ENCODE data around the gene ETV3. TPM values are rescaled to one million over a fixed set of nuclear protein-coding genes. Genes with fewer than 3 reads are reported as not detected.

The ETV3 gene
- total and polyA plus RNA-seq, 2 of the 13 experiments (the other 11 are each of a cell fraction or from before 2014, with no cell fraction given) = 4.2 to 5.8 TPM

GRCh38 chr1:157154940-157155514 lies 16.8 kb upstream of the ETV3 start (continued):
- TF ChIP-seq MTERF4 (CRISPR knock-in tag; IDR thresholded peaks at IDR 0.05) (no peak), MBD4 (IDR thresholded peaks at IDR 0.05; ENCODE audit: borderline replicate concordance, low read length) (no peak), CHCHD3 (CRISPR knock-in tag; IDR thresholded peaks at IDR 0.05) (no peak), ZNF780A (CRISPR knock-in tag; IDR thresholded peaks at IDR 0.05) (no peak), HOXD1 (CRISPR knock-in tag; IDR thresholded peaks at IDR 0.05) (0 out of 2 replicates have a peak, but pooled peaks have one; percentile 43), ZBTB25 (CRISPR knock-in tag; IDR thresholded peaks at IDR 0.05) (no peak), HMGXB3 (CRISPR knock-in tag; IDR thresholded peaks at IDR 0.05; ENCODE audit: borderline replicate concordance) (no peak), PHF8 (CRISPR knock-in tag; IDR thresholded peaks at IDR 0.05) (no peak), ZNF878 (CRISPR knock-in tag; IDR thresholded peaks at IDR 0.05) (peak; percentile 1; the same call in 1 of the 2 replicates), BHLHE40 (IDR thresholded peaks at IDR 0.05; ENCODE audit: low read length) (no peak), SNAPC2 (CRISPR knock-in tag; IDR thresholded peaks at IDR 0.05) (no peak), HNF1B (CRISPR knock-in tag; IDR thresholded peaks at IDR 0.05) (peak; percentile 69; the same call in 1 of the 2 replicates), MZF1 (CRISPR knock-in tag; IDR thresholded peaks at IDR 0.05; ENCODE audit: borderline replicate concordance) (no peak), PAF1 (CRISPR knock-in tag; IDR thresholded peaks at IDR 0.05) (no peak)
- TF ChIP-seq, protein P1, sequence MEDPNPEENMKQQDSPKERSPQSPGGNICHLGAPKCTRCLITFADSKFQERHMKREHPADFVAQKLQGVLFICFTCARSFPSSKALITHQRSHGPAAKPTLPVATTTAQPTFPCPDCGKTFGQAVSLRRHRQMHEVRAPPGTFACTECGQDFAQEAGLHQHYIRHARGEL (CRISPR knock-in tag; IDR thresholded peaks at IDR 0.05) = no peak
- TF ChIP-seq, protein P2, sequence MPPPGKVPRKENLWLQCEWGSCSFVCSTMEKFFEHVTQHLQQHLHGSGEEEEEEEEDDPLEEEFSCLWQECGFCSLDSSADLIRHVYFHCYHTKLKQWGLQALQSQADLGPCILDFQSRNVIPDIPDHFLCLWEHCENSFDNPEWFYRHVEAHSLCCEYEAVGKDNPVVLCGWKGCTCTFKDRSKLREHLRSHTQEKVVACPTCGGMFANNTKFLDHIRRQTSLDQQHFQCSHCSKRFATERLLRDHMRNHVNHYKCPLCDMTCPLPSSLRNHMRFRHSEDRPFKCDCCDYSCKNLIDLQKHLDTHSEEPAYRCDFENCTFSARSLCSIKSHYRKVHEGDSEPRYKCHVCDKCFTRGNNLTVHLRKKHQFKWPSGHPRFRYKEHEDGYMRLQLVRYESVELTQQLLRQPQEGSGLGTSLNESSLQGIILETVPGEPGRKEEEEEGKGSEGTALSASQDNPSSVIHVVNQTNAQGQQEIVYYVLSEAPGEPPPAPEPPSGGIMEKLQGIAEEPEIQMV (CRISPR knock-in tag; IDR thresholded peaks at IDR 0.05; ENCODE audit: low read depth) = no peak
- TF ChIP-seq, protein P3, sequence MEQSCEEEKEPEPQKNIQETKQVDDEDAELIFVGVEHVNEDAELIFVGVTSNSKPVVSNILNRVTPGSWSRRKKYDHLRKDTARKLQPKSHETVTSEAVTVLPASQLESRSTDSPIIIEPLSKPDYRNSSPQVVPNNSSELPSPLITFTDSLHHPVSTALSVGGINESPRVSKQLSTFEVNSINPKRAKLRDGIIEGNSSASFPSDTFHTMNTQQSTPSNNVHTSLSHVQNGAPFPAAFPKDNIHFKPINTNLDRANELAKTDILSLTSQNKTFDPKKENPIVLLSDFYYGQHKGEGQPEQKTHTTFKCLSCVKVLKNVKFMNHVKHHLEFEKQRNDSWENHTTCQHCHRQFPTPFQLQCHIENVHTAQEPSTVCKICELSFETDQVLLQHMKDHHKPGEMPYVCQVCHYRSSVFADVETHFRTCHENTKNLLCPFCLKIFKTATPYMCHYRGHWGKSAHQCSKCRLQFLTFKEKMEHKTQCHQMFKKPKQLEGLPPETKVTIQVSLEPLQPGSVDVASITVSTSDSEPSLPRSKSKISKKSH (CRISPR knock-in tag; IDR thresholded peaks at IDR 0.05; ENCODE audit: borderline replicate concordance) = no peak
